T-cell (primary cell): Measurements from ENCODE around the gene VAV2. TPM values are rescaled to one million over a fixed set of nuclear protein-coding genes. Genes with fewer than 3 reads are reported as not detected.

Source experiments
- ATAC-seq, 4 experiments: fragments of 200-7000 bp in 3 of 4; fragments of 150-1000 bp in 1 of 4; cut with Tn5 transposase; replicated peaks in 1 of 4; 1 replicate in 3 of 4; 2 replicates in 1 of 4; pipeline ENCODE4 v1.10.0; 2021; ENCODE audit warnings: moderate library complexity in 3 of 4, mild to moderate bottlenecking in 2 of 4, moderate number of reproducible peaks in 1 of 4
- CTCF ChIA-PET, 2 donors: fragments of 300-600 bp; sonication (Branson Sonifier 250); formaldehyde crosslinking; loops; one replicate each; lab custom pipeline; 2022; ENCODE audit warnings: antibody characterized with exemption in 2 of 2; lab: Charles Lee
- POLR2A ChIA-PET, 2 donors: fragments of 300-600 bp; sonication (Branson Sonifier 250); formaldehyde crosslinking; loops; one replicate each; lab custom pipeline; 2022; ENCODE audit warnings: antibody characterized with exemption in 2 of 2; lab: Charles Lee
- DNase-seq, 35 experiments: peaks; one replicate each; pipeline versions ENCODE4 v3.0.0 to v3.0.0-alpha.2; 2013 to 2023
- H3K27ac ChIP-seq: one replicate; pipeline ENCODE4 v1.5.1; 2013; ENCODE audit warnings: low read length
- H3K27me3 ChIP-seq, 2 experiments: replicated peaks in 1 of 2; 1 replicate in 1 of 2; 2 replicates in 1 of 2; pipeline versions ENCODE4 v1.6.1 to v1.7.0; 2013; ENCODE audit warnings: low read length in 1 of 2, mixed read lengths in 1 of 2; ENCODE audit not compliant: control insufficient read depth in 2 of 2, insufficient read depth in 2 of 2; ENCODE audit errors: extremely low read depth in 1 of 2
- H3K36me3 ChIP-seq, 2 donors: 1 replicate in 1 of 2; 2 replicates in 1 of 2; pipeline versions ENCODE4 v1.6.1 to v1.7.0; 2013; ENCODE audit warnings: low read length in 1 of 2; ENCODE audit not compliant: control insufficient read depth in 2 of 2, insufficient read depth in 1 of 2; ENCODE audit errors: extremely low read depth in 1 of 2
- H3K4me1 ChIP-seq, 2 experiments: 1 replicate in 1 of 2; 2 replicates in 1 of 2; pipeline versions ENCODE4 v1.6.1 to v1.7.0; 2013; ENCODE audit warnings: low read length in 2 of 2, mixed read lengths in 1 of 2; ENCODE audit not compliant: insufficient read depth in 2 of 2, control insufficient read depth in 1 of 2; ENCODE audit errors: extremely low read depth in 1 of 2
- H3K4me3 ChIP-seq, 2 donors: 1 replicate in 1 of 2; 2 replicates in 1 of 2; pipeline versions ENCODE4 v1.5.1 to v1.7.0; 2013; ENCODE audit warnings: mild to moderate bottlenecking in 2 of 2, low read length in 1 of 2, moderate library complexity in 1 of 2; ENCODE audit not compliant: control insufficient read depth in 1 of 2; ENCODE audit errors: extremely low read depth in 1 of 2
- H3K9me3 ChIP-seq: 2 replicates; pipeline ENCODE4 v1.7.0; 2013
- H3K27ac Mint-ChIP-seq, 2 donors: one replicate each; pipeline ENCODE4 v1.8.0; 2020 to 2021; ENCODE audit warnings: mild to moderate bottlenecking in 2 of 2, mixed read lengths in 2 of 2
- H3K27me3 Mint-ChIP-seq, 2 donors: one replicate each; pipeline ENCODE4 v1.8.0; 2021 to 2022; ENCODE audit warnings: mixed read lengths in 2 of 2
- H3K36me3 Mint-ChIP-seq: one replicate; pipeline ENCODE4 v1.8.0; 2021; ENCODE audit warnings: mixed read lengths
- H3K4me1 Mint-ChIP-seq, 3 donors: one replicate each; pipeline ENCODE4 v1.8.0; 2020 to 2022; ENCODE audit warnings: mixed read lengths in 3 of 3, mild to moderate bottlenecking in 1 of 3
- H3K4me3 Mint-ChIP-seq, 3 donors: one replicate each; pipeline ENCODE4 v1.8.0; 2020 to 2022; ENCODE audit warnings: mild to moderate bottlenecking in 3 of 3, mixed read lengths in 3 of 3, moderate library complexity in 3 of 3
- H3K9me3 Mint-ChIP-seq, 3 donors: one replicate each; pipeline ENCODE4 v1.8.0; 2020 to 2022; ENCODE audit warnings: mixed read lengths in 3 of 3
- WGBS: methylation state at CpG from one replicate; pipeline ENCODE4 v1.1.5; 2013; ENCODE audit warnings: missing lambda C conversion rate; ENCODE audit not compliant: insufficient coverage; 5-methylcytosine and 5-hydroxymethylcytosine counted together
- total RNA-seq, 35 experiments: library from RNA in 6 of 35; stranded (reverse) in 6 of 35; fragments of 120-200 nt in 1 of 35; gene quantifications; one replicate each; pipeline versions ENCODE4 v1.2.1 to v1.2.4 and lab custom pipeline; 2013 to 2026

VAV2 gene
- total RNA-seq, 5 donors from 2014 or later (not counting 1 experiment from before 2014, with no cell fraction given), result 1.2 to 7.5 (median 4.9) TPM

GRCh38 chr9:134036130-134036529 is 44.0 kb upstream of the VAV2 start:
- peaks cover 65% of the 10 kb centered on the region for H3K36me3 Mint-ChIP-seq
- H3K9me3 Mint-ChIP-seq, result peaks cover 5 to 14% (median 6%) of the 10 kb centered on the region in 3 donors
- no peak overlapping the region for H3K27ac Mint-ChIP-seq
- H3K4me1 ChIP-seq, result no peaks in the 10 kb centered on the region
- no peaks in the 10 kb centered on the region for H3K9me3 ChIP-seq
- H3K4me1 Mint-ChIP-seq, result no peaks in the 10 kb centered on the region
- DNase-seq, result no peak
- H3K36me3 ChIP-seq, result peaks cover 40 to 54% of the 10 kb centered on the region in 2 donors
- POLR2A ChIA-PET, result no interaction called here
- no peak overlapping the region for H3K27ac ChIP-seq
- no peak overlapping the region for H3K4me3 Mint-ChIP-seq
- no peaks in the 10 kb centered on the region for H3K27me3 ChIP-seq
- 98% methylated on average over 10 of the region's 16 CpGs for WGBS
- no peak overlapping the region for H3K4me3 ChIP-seq
- no peak for ATAC-seq
- H3K27me3 Mint-ChIP-seq, result no peaks in the 10 kb centered on the region
- CTCF ChIA-PET, result no interaction called here

GRCh38 chr9:134035041-134036039 is 43.2 kb upstream of the VAV2 start:
- H3K27me3 ChIP-seq, result no peaks in the 10 kb centered on the region
- ATAC-seq, result no peak
- ChIA-PET CTCF (no interaction called here), POLR2A (no interaction called here)
- H3K4me3 ChIP-seq, result no peak overlapping the region
- H3K27ac ChIP-seq, result no peak overlapping the region
- H3K4me1 ChIP-seq, result no peaks in the 10 kb centered on the region
- Mint-ChIP-seq H3K27me3 (no peaks in the 10 kb centered on the region), H3K36me3 (peaks cover 62% of the 10 kb centered on the region), H3K4me1 (no peaks in the 10 kb centered on the region), H3K9me3 (peaks cover 5 to 14% (median 6%) of the 10 kb centered on the region in 3 donors), H3K27ac (no peak overlapping the region), H3K4me3 (no peak overlapping the region)
- DNase-seq, result no peak
- no peaks in the 10 kb centered on the region for H3K9me3 ChIP-seq
- 97% methylated on average over 22 of the region's 28 CpGs for WGBS
- H3K36me3 ChIP-seq, result peaks cover 38 to 58% of the 10 kb centered on the region in 2 donors

- no peaks in the 10 kb centered on the region for H3K9me3 ChIP-seq
- 94% methylated on average over 17 of the region's 19 CpGs for WGBS
- CTCF ChIA-PET, result no interaction called here
Observed at GRCh38 chr9:134034215-134035040, 42.3 kb upstream of the VAV2 start.

GRCh38 chr9:134033516-134034214 is 41.5 kb upstream of the VAV2 start:
- ATAC-seq, result no peak
- CTCF ChIA-PET, result interaction anchor here in 1 of 2 donors (0.6 kb wide), 1 partner anchor 9 kb away, joined by 8 read pairs; no protein-coding TSS in a partner anchor
- H3K27ac Mint-ChIP-seq, result no peak overlapping the region
- Histone ChIP-seq H3K36me3 (peaks cover 26 to 44% of the 10 kb centered on the region in 2 donors), H3K4me1 (no peaks in the 10 kb centered on the region), H3K9me3 (no peaks in the 10 kb centered on the region), H3K27me3 (no peaks in the 10 kb centered on the region), H3K4me3 (no peak overlapping the region), H3K27ac (no peak overlapping the region)
- no peak overlapping the region for H3K4me3 Mint-ChIP-seq
- H3K9me3 Mint-ChIP-seq, result peaks cover 0 to 5% (median 5%) of the 10 kb centered on the region in 3 donors
- POLR2A ChIA-PET, result no interaction called here
- DNase-seq, result no peak
- WGBS, result 98% methylated on average over 17 of the region's 26 CpGs
- no peaks in the 10 kb centered on the region for H3K4me1 Mint-ChIP-seq
- no peaks in the 10 kb centered on the region for H3K27me3 Mint-ChIP-seq
- H3K36me3 Mint-ChIP-seq, result peaks cover 46% of the 10 kb centered on the region

More at GRCh38 chr9:134034215-134035040, 42.3 kb upstream of the VAV2 start:
- Histone ChIP-seq H3K27me3 (no peaks in the 10 kb centered on the region), H3K4me1 (no peaks in the 10 kb centered on the region), H3K36me3 (peaks cover 32 to 51% of the 10 kb centered on the region in 2 donors), H3K27ac (no peak overlapping the region), H3K4me3 (no peak overlapping the region)
- H3K27me3 Mint-ChIP-seq, result no peaks in the 10 kb centered on the region
- H3K9me3 Mint-ChIP-seq, result peaks cover 5 to 11% (median 5%) of the 10 kb centered on the region in 3 donors
- ATAC-seq, result no peak
- no peaks in the 10 kb centered on the region for H3K4me1 Mint-ChIP-seq
- peaks cover 53% of the 10 kb centered on the region for H3K36me3 Mint-ChIP-seq
- no peak overlapping the region for H3K27ac Mint-ChIP-seq
- no peak overlapping the region for H3K4me3 Mint-ChIP-seq
- POLR2A ChIA-PET, result no interaction called here
- DNase-seq, result no peak

- Histone ChIP-seq H3K27ac (no peak overlapping the region), H3K4me1 (no peaks in the 10 kb centered on the region), H3K36me3 (peaks cover 21 to 44% of the 10 kb centered on the region in 2 donors), H3K4me3 (no peak overlapping the region), H3K27me3 (no peaks in the 10 kb centered on the region), H3K9me3 (no peaks in the 10 kb centered on the region)
- ATAC-seq, result no peak
- Mint-ChIP-seq H3K4me3 (no peak overlapping the region), H3K36me3 (peaks cover 36% of the 10 kb centered on the region), H3K4me1 (peaks cover 0 to 7% (median 4%) of the 10 kb centered on the region in 3 donors), H3K27me3 (no peaks in the 10 kb centered on the region), H3K9me3 (peaks cover 0 to under 1% (median under 1%) of the 10 kb centered on the region in 3 donors), H3K27ac (no peak overlapping the region)
- ChIA-PET POLR2A (interaction anchor here in 1 of 2 donors (0.7 kb wide), 1 partner anchor 676 kb away, joined by 6 read pairs; the partner anchor contains the start of genes SURF1 and SURF2), CTCF (interaction anchor here (0.6 to 0.7 kb wide), 4 partner anchors 8 to 1958 kb away, joined by 3 to 8 read pairs (median 3); no protein-coding TSS in a partner anchor)
- 95% methylated on average over 15 of the region's 40 CpGs for WGBS
- DNase-seq, result no peak
Observed at GRCh38 chr9:134032456-134033222, 40.5 kb upstream of the VAV2 start.
